Endometrium (tissue), 2 donors: ENCODE data around the gene LMNTD2.

Source experiments
- FAIRE-seq: peaks from 2 replicates; lab custom pipeline; 2012; peaks lifted over from hg19 to GRCh38; lab: Jason Lieb, UNC
- donor health status: control.
- donor health status: control.

Gene LMNTD2

DNA sequence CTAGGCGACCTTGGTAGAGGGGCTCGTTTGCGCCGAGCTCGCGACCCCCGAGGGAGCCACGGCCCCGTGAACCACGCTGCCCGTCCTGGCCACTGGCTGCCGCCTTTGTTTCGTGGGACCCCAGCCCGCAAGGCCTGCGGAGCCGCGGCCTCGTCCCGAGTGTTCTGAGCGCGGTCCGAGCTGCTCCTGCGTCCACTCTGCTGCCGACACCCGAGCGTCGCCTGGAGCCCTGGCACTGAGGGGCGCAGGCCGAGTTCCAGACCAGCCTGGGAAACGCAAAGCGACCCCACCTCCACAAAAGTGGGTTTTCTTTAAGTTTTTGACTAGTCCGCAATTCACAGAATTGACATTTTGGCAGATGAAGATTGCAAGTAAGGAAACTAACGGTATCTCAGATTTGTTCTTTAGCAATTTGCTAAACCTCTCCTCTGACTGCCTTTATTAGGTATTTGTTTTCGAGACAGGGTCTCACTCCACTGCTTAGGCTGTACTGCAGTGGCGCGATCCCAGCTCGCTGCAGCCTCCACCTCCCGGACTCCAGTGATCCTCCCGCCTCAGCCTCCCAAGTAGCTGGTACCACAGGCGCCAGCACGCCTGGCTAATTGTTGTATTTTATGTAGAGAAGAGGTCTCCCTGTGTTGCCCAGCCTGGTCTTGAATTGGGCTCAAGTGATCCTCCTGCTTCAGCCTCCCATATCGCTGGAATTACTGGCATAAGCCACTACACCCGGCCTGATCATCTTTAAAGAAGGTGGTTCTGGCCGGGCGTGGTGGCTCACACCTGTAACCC lies 52.6 kb downstream of the LMNTD2 start:
- no peak for FAIRE-seq

DNA sequence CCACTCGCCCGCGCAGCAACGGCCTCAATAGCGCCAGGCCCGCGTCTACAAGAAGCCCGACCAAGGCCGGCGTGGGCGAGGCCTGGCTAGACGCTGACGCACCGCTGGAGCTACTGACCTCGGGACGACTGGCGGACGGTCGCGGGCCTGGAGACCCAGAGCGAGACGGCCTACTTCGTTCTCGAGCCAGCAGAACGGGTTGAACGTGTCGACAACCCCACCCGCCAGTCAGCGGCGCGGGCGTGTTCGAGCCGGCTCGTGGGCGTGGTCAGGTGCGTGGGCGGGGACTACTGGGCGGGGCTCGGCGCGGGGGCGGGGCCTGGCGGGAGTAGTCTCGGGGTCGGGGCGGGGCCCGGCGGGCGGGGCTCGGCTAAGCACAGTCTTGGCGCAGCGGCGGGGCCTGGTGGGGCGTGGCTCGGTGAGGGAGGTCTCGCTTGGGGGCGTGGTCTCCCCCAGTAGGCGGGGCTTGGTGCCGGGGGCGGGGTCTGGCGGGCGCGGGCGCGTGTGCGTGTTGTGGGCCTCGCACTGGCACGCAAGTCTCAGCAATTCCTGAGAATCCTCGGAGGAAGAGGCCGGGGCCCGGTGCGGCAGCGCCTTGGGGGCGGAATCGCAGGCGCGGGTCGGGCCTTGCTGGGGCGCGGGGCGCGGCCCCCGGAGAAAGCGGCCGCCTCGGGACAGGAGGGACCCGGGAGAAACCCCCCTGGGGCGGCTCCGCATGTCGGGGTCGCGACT lies 53.4 kb downstream of the LMNTD2 start, which contains the start of gene RNH1:
TSS of gene RNH1 (minus strand) at position 248 of the 732 bp plus-strand sequence. CDS start 5,080 bp downstream, outside the sequence.
- FAIRE-seq = no peak

DNA sequence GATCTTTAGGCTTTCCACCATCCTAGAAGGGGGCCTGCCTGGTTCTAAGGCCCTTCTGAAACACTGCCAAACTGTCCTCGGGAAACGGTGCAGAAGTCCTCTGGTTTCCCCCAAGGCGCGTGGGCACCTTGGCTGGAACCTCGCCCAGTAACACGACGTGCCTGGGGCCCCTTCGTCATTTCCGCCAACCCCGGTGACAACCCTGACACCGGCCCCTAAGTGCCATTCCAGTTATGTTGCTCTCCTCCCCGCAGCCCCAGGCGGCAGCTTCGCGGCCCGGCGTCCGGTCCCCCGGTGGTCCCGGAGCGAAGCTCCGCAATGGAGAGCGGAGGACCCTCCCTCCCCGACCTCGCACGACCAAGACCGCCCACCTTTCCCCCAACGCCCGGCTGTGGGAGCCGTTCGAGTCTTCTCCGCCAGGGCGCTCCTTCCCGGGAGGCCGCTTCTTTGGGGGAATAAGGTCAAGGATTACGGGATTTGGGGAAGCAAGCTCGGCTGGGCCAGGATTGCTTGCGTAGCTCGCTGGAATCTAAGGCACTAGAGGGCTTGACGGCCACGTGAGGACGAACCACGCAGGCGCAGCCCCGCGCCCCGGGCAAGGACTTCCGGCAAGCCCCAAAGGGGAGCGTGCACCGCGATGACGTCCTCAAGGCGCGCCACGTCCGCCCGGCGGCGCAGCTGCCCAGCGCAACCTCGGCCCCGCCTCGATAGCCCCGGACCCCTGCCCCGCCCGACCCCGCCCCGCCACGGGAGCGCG lies 54.1 kb downstream of the LMNTD2 start:
- no peak for FAIRE-seq

DNA sequence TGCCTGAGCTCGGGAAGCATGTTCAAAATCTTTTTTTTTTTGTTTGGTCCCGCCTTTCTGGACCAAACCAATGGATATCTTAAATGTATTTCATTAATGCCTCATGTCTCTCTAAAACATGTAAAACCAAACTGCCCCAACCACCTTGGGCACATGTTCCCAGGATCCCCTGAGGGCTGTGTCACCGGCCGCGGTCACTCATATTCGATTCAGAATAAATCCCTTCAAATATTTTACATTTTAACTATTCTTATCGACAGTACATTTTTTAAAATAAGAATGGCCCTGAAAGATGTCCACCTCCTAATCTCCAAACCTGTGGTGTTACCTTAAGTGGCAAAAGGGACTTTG lies 55.6 kb downstream of the LMNTD2 start:
- no peak for FAIRE-seq
